ENCODE measurements around the gene TMC3.
"Not testable (repeated sequence)": the region's sequence is repeated elsewhere in the genome, so short reads cannot be mapped to it uniquely, and the experiment has no call there.

The TMC3 gene

GRCh38 chr15:81373775-81374395, at the start of gene TMC3:
TSS of gene TMC3 (minus strand) at chr15:81374213. CDS start at chr15:81374077, 136 bp downstream.
- no peak for DNase-seq

- no peak for DNase-seq
These were observed 47.4 kb upstream of the TMC3 start for GRCh38 chr15:81421461-81421860.

- DNase-seq: no peak
These were observed 45.4 kb upstream of the TMC3 start for GRCh38 chr15:81419332-81419943.

GRCh38 chr15:81418891-81419290, 44.9 kb upstream of the TMC3 start:
- no peak for DNase-seq

GRCh38 chr15:81418444-81418843, 44.4 kb upstream of the TMC3 start:
- DNase-seq: no peak

- DNase-seq: not testable (repeated sequence)
These were observed 40.4 kb upstream of the TMC3 start for GRCh38 chr15:81414274-81414968.

GRCh38 chr15:81413851-81414250, 39.8 kb upstream of the TMC3 start:
- DNase-seq: no peak

GRCh38 chr15:81411969-81412633, 38.1 kb upstream of the TMC3 start:
- no peak for DNase-seq

GRCh38 chr15:81411051-81411450, 37.0 kb upstream of the TMC3 start:
- no peak for DNase-seq

GRCh38 chr15:81410318-81410753, 36.3 kb upstream of the TMC3 start:
- no peak for DNase-seq

- DNase-seq: no peak
These were observed 33.7 kb upstream of the TMC3 start for GRCh38 chr15:81407718-81408117.

GRCh38 chr15:81407176-81407575, 33.2 kb upstream of the TMC3 start:
- no peak for DNase-seq

GRCh38 chr15:81400640-81401236, 26.7 kb upstream of the TMC3 start:
- no peak for DNase-seq

- no peak for DNase-seq
These were observed 25.0 kb upstream of the TMC3 start for GRCh38 chr15:81398910-81399551.

GRCh38 chr15:81398456-81398855, 24.4 kb upstream of the TMC3 start:
- no peak for DNase-seq

- no peak for DNase-seq
These were observed 20.6 kb upstream of the TMC3 start for GRCh38 chr15:81394603-81395002.

- DNase-seq: no peak
These were observed 17.6 kb upstream of the TMC3 start for GRCh38 chr15:81391657-81392056.

GRCh38 chr15:81388436-81388770, 14.4 kb upstream of the TMC3 start:
- no peak for DNase-seq

GRCh38 chr15:81387621-81388435, 13.8 kb upstream of the TMC3 start:
- DNase-seq: no peak

- DNase-seq: no peak
These were observed 12.9 kb upstream of the TMC3 start for GRCh38 chr15:81386947-81387346.

GRCh38 chr15:81385721-81386076, 11.7 kb upstream of the TMC3 start:
- no peak for DNase-seq
